ENCODE measurements around the gene NTM. TPM values are rescaled to one million over a fixed set of nuclear protein-coding genes. Genes with fewer than 3 reads are reported as not detected.

The NTM gene
- total and polyA plus RNA-seq, 2 experiments from 2014 or later, result 2.2 to 4.9 TPM

- Histone ChIP-seq H3K27me3 (peaks cover 26% of the 10 kb centered on the region), H3K9me2 (replicated peaks; ENCODE audit: insufficient read depth) (no peaks in the 10 kb centered on the region), H3K4me2 (no peak overlapping the region), H4K20me1 (ENCODE audit: insufficient read depth, poor library complexity, severe bottlenecking) (no peaks in the 10 kb centered on the region), H3K4me3 (no peak overlapping the region), H3K9me3 (ENCODE audit: low read depth) (no peaks in the 10 kb centered on the region), H3K27ac (no peak overlapping the region), H3K4me1 (ENCODE audit: insufficient read depth) (no peaks in the 10 kb centered on the region), H2AFZ (no peak overlapping the region), H3K36me3 (replicated peaks; ENCODE audit: insufficient read depth, low read depth) (no peaks in the 10 kb centered on the region), H3K79me2 (no peaks in the 10 kb centered on the region)
- TF ChIP-seq EZH2 (IDR thresholded peaks at IDR 0.05; ENCODE audit: borderline replicate concordance), result no peak
- TF ChIP-seq CTCF (IDR thresholded peaks at IDR 0.05; ENCODE audit: poor library complexity), result no peak
- TF ChIP-seq EZH2phosphoT487 (IDR thresholded peaks at IDR 0.05; ENCODE audit: low read depth, severe bottlenecking, unreplicated experiment), result no peak
- no peak for DNase-seq (ENCODE audit: low spot score)
- WGBS (ENCODE audit: low lambda C conversion rate, missing lambda C conversion rate), result 95% methylated on average over 1 of the region's 1 CpG
Observed at GRCh38 chr11:131402040-131402439, 31.6 kb downstream of the NTM start.

GRCh38 chr11:131404010-131404409, 33.6 kb downstream of the NTM start:
- DNase-seq (ENCODE audit: low spot score), result no peak
- H3K9me3 ChIP-seq (ENCODE audit: low read depth), result no peaks in the 10 kb centered on the region
- H3K9me2 ChIP-seq (replicated peaks; ENCODE audit: insufficient read depth), result no peaks in the 10 kb centered on the region
- H3K4me2 ChIP-seq, result no peak overlapping the region
- H2AFZ ChIP-seq, result no peak overlapping the region
- H3K79me2 ChIP-seq, result no peaks in the 10 kb centered on the region
- no peaks in the 10 kb centered on the region for H3K4me1 ChIP-seq (ENCODE audit: insufficient read depth)
- TF ChIP-seq CTCF (IDR thresholded peaks at IDR 0.05; ENCODE audit: poor library complexity), result no peak
- TF ChIP-seq EZH2 (IDR thresholded peaks at IDR 0.05; ENCODE audit: borderline replicate concordance), result no peak
- TF ChIP-seq EZH2phosphoT487 (IDR thresholded peaks at IDR 0.05; ENCODE audit: low read depth, severe bottlenecking, unreplicated experiment), result no peak
- H3K4me3 ChIP-seq, result no peak overlapping the region
- peaks cover 26% of the 10 kb centered on the region for H3K27me3 ChIP-seq
- no peak overlapping the region for H3K27ac ChIP-seq
- no peaks in the 10 kb centered on the region for H4K20me1 ChIP-seq (ENCODE audit: insufficient read depth, poor library complexity, severe bottlenecking)
- no peaks in the 10 kb centered on the region for H3K36me3 ChIP-seq (replicated peaks; ENCODE audit: insufficient read depth, low read depth)
- WGBS (ENCODE audit: low lambda C conversion rate, missing lambda C conversion rate), result 94% methylated on average over 9 of the region's 9 CpGs

GRCh38 chr11:131408025-131408640, 37.7 kb downstream of the NTM start:
- Histone ChIP-seq H3K27ac (no peak overlapping the region), H4K20me1 (ENCODE audit: insufficient read depth, poor library complexity, severe bottlenecking) (no peaks in the 10 kb centered on the region), H3K4me1 (ENCODE audit: insufficient read depth) (no peaks in the 10 kb centered on the region), H3K9me3 (ENCODE audit: low read depth) (no peaks in the 10 kb centered on the region), H3K9me2 (replicated peaks; ENCODE audit: insufficient read depth) (no peaks in the 10 kb centered on the region), H3K36me3 (replicated peaks; ENCODE audit: insufficient read depth, low read depth) (no peaks in the 10 kb centered on the region), H3K27me3 (peaks cover 26% of the 10 kb centered on the region), H3K79me2 (no peaks in the 10 kb centered on the region), H3K4me3 (no peak overlapping the region), H3K4me2 (no peak overlapping the region), H2AFZ (no peak overlapping the region)
- peak; percentile 57 for TF ChIP-seq CTCF (IDR thresholded peaks at IDR 0.05; ENCODE audit: poor library complexity)
- no peak for TF ChIP-seq EZH2 (IDR thresholded peaks at IDR 0.05; ENCODE audit: borderline replicate concordance)
- TF ChIP-seq EZH2phosphoT487 (IDR thresholded peaks at IDR 0.05; ENCODE audit: low read depth, severe bottlenecking, unreplicated experiment), result no peak
- WGBS (ENCODE audit: low lambda C conversion rate, missing lambda C conversion rate), result 35% methylated on average over 5 of the region's 5 CpGs
- DNase-seq (ENCODE audit: low spot score), result peak; percentile 70

Data from hepatocyte (in vitro differentiated cells).